Mammary epithelial cell (primary cell): ENCODE data around the gene COL6A1.

Experiments used
- CTCF ChIP-seq, 2 donors: IDR thresholded peaks in 1 of 2; conservative IDR thresholded peaks in 1 of 2; 2 replicates each; pipeline ENCODE4 v1.5.1; 2011 to 2012; ENCODE audit warnings: inconsistent platforms in 2 of 2, low read length in 2 of 2, mild to moderate bottlenecking in 2 of 2, control low read depth in 1 of 2, low read depth in 1 of 2; ENCODE audit not compliant: insufficient read depth in 1 of 2; ENCODE audit errors: extremely low read depth in 1 of 2
- EZH2 ChIP-seq: IDR thresholded peaks from 2 replicates; pipeline ENCODE4 v1.6.1; 2012; ENCODE audit warnings: low read length, inconsistent platforms, borderline replicate concordance

GRCh38 chr21:46051379-46051770 is 69.8 kb downstream of the COL6A1 start:
- no peak for TF ChIP-seq CTCF (conservative IDR thresholded peaks at IDR 0.05 in 1 of 2, IDR thresholded peaks at IDR 0.05 in 1 of 2; ENCODE audit: extremely low read depth in 1 of 2, insufficient read depth in 1 of 2, low read depth in 1 of 2, low read length in 2 of 2)
- no peak for TF ChIP-seq EZH2
